LNCaP clone FGC (cell line): ENCODE measurements around the gene RSPH6A.

Experiments used
- DNase-seq: peaks from one replicate; pipeline ENCODE4 v3.0.0-alpha.2; 2011; ENCODE audit warnings: low read depth
- H3K4me3 ChIP-seq: 2 replicates; pipeline ENCODE4 v1.5.1; 2011; ENCODE audit warnings: mild to moderate bottlenecking, low read depth, low read length, control low read depth
- TF ChIP-seq, protein P1 (sequence below): IDR thresholded peaks from 2 replicates; pipeline ENCODE4 v1.5.1; 2012; ENCODE audit warnings: mild to moderate bottlenecking; ENCODE audit not compliant: control insufficient read depth, insufficient read depth; ENCODE audit errors: extremely low read depth

Gene RSPH6A

DNA sequence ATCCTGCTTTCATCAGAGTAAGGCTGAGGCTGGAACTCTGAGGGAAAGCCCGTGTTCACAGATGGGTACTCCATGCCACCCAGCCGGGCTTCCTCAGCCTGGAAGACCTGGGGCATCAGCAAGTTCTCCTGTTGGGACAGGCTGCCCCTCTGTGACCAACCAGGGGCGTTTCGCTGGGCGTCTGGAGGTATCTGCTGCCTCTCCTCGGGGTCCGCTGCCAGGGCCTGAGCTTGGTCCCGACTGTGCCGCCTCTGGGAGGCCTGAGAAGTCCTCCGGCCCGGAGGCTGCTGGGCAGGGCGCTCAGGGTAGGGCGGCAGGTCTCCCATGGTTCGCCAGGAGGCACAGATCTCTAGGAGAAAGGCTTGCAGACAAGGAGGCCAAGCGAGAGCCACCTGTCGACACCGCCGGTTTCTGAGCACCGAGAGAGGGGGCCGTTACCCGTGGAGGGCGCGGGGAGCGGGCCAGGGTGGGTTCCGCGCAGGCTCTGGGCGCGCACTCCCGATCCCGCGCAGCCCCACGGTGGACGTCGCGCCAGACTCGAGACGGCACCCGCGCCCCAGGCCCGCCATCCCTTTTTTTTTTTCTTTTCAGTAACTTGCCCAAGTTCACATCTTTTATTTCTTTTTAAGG is at the start of gene RSPH6A:
Gene RSPH6A (minus strand): TSS at position 458 of the 630 bp plus-strand sequence. CDS start 132 bp downstream, at position 326.
- TF ChIP-seq, protein P1, sequence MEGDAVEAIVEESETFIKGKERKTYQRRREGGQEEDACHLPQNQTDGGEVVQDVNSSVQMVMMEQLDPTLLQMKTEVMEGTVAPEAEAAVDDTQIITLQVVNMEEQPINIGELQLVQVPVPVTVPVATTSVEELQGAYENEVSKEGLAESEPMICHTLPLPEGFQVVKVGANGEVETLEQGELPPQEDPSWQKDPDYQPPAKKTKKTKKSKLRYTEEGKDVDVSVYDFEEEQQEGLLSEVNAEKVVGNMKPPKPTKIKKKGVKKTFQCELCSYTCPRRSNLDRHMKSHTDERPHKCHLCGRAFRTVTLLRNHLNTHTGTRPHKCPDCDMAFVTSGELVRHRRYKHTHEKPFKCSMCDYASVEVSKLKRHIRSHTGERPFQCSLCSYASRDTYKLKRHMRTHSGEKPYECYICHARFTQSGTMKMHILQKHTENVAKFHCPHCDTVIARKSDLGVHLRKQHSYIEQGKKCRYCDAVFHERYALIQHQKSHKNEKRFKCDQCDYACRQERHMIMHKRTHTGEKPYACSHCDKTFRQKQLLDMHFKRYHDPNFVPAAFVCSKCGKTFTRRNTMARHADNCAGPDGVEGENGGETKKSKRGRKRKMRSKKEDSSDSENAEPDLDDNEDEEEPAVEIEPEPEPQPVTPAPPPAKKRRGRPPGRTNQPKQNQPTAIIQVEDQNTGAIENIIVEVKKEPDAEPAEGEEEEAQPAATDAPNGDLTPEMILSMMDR, result no peak
- no peak for DNase-seq
- H3K4me3 ChIP-seq, result no peak within 1 kb of the TSS

DNA sequence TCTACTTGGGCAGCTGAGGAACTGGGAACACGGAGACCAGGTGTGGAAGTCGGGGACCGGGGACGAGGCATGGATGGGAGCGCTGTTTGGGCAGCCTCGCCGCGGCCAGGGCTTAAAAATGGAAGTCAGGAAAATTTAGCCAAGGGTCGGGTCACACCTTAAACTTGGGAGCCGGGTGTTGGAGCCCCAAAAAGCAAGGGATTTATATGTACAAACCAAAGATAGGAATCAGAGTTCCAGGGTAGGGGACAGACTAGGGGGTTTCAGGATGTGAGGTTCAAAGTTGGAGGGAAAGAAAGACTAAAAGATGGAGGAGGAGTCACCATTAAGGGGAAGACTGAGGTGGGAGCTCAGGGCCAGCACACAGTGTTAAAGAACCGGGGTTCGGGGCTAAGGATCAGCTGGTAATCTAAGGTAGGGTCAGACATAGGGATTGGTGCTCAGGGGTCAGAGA is 49.5 kb upstream of the RSPH6A start:
- no peak overlapping the region for H3K4me3 ChIP-seq
- TF ChIP-seq, protein P1, result no peak
- no peak for DNase-seq

DNA sequence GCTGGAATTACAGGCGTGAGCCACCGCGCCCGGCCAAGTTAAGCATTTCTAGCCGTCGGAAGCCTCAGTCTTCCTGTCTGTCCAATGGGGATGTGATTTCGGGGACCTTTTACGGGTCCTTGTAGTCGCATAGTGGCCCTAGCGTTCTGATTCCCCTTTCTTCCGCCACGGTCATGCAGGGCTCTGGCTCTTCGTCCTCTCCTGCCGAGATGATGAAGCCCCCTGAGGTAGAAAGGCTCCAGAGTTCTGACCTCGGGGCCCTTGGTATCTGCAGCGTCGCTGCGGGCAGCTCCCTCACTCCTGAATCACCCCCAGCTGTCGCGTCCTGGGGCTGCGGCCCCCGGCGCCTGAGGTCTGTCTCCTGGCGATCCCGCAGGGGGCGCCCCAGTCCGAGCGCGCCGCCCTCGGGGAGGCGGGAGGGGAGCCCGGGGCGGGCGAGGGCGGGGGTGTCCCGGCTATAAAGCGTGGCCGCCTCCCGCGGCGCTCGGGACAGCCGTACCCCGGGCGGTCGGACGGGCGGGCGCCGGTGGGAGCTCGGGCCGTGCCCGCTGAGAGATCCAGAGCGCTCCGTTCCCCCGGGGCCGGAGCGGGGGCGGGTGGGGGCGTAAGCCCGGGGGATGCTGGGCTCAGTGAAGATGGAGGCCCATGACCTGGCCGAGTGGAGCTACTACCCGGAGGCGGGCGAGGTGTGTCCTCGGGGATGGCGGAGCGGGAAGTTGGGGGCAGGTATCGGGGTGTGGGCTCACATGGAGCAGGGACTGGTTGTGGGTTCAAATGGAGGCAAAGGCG is 48.9 kb upstream of the RSPH6A start, which contains the start of gene FOXA3:
Gene FOXA3 (plus strand): TSS at position 487 of the 789 bp plus-strand sequence. CDS start 131 bp downstream, at position 618.
- no peak for DNase-seq
- H3K4me3 ChIP-seq, result peak within 1 kb of the TSS; percentile 34
- TF ChIP-seq, protein P1, result no peak

DNA sequence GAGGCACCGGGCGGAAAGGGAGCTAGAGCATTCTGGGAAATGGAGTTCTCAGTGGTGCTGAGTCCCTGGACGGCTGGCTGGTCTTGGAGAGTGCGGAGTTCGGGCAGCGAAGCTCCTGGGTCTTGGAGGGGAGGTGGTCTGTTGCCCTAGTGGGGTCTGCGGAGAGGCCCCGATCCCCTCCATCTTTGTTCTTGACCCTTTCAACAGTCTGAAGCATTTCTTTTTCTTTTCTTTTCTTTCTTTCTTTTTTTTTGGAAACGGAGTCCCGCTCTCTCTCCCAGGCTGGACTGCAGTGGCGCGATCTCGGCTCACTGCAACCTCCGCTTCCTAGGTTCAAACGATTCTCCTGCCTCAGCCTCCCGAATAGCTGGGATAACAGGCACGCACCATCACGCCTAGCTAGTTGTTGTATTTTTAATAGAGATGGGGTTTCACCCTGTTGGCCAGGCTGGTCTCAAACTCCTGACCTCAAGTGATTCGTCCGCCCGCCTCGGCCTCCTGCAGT is 48.3 kb upstream of the RSPH6A start:
- DNase-seq, result no peak
- peak overlapping the region; percentile 34 for H3K4me3 ChIP-seq
- TF ChIP-seq, protein P1, result no peak

DNA sequence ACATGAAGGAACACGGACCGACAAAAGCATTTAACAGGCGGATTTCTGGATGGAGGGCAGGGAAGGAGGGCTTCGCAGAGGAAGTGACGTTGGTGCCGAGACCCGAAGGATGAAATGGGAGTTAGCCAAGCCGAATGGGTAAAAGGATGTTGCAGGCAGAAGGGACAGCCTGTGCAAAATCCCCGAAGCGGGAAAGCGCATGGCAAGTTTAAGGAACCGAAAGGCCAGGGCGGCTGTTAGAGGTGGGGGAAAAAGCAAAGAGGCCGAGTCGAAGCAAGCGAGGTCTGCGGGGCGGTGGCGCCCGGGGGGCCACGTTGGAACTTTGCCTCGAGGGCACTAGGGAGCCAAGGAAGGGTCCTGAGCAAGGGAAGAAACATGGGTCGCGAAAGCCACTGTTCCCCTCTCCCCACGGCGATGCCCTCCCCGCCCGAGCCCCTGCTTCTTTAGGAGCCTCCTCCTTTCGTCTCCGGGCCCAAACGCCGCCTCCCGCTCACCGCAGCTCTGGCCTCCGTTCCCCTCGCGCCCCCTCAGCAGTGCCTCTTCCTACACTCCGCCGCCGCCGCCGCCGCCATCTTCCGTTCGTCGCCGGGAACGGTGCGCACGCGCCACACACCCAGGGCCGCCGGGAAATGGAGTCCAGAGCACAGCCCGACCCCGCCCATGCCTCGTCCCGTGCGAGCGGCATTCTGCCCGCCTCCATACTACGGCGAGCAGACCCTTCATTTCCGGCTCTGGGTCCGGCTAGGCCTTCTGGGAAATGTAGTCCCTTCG is 47.6 kb upstream of the RSPH6A start, which contains the start of gene SYMPK:
Gene SYMPK (minus strand): TSS at position 584 of the 771 bp plus-strand sequence. CDS start 8,652 bp downstream, outside the sequence.
- TF ChIP-seq, protein P1, result no peak
- peak; percentile 81 for DNase-seq
- peak within 1 kb of the TSS; percentile 86 for H3K4me3 ChIP-seq

DNA sequence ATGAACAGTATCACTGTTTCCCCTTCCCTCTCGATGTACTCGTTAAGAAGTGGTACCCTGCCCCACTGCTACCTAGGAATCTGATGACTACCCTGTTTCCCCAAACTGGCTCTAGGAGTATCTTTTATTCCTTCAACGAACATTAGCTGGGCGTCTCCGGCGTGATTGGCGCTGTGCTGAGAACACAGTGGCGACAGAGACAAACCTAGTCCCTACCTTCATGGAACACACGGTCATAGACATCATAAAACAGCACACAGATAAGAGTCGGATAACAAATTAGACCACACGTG is 47.1 kb upstream of the RSPH6A start:
- TF ChIP-seq, protein P1, result no peak
- DNase-seq, result no peak

More for the DNA sequence above, 47.1 kb upstream of the RSPH6A start:
- peak overlapping the region; percentile 86 for H3K4me3 ChIP-seq
